ENCODE measurements around the gene CYP4F2. TPM values are rescaled to one million over a fixed set of nuclear protein-coding genes. Genes with fewer than 3 reads are reported as not detected.

The CYP4F2 gene
- total and polyA plus RNA-seq, 2 experiments from 2014 or later = not detected

DNA sequence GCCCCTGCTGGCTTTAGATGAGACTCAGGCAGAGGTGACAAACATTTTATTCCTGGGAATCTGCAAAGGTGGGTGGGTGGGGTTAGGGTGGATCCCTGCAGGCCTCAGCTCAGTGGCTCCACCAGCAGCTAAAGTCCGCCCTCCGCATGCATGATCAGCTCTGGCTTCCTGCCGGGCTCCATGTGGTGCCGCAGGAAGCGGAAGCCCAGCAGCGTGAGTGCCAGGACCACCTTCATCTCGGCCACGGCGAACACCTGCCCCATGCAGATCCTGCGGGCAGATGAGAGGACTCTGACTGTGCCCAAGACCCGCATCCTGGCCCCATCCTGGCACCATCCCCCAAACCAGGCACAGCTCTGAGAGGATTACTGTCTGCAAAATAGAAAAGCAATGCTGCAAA is 26.3 kb downstream of the CYP4F2 start:
- H3K27me3 ChIP-seq = no peaks in the 10 kb centered on the region
- TF ChIP-seq, protein P1, sequence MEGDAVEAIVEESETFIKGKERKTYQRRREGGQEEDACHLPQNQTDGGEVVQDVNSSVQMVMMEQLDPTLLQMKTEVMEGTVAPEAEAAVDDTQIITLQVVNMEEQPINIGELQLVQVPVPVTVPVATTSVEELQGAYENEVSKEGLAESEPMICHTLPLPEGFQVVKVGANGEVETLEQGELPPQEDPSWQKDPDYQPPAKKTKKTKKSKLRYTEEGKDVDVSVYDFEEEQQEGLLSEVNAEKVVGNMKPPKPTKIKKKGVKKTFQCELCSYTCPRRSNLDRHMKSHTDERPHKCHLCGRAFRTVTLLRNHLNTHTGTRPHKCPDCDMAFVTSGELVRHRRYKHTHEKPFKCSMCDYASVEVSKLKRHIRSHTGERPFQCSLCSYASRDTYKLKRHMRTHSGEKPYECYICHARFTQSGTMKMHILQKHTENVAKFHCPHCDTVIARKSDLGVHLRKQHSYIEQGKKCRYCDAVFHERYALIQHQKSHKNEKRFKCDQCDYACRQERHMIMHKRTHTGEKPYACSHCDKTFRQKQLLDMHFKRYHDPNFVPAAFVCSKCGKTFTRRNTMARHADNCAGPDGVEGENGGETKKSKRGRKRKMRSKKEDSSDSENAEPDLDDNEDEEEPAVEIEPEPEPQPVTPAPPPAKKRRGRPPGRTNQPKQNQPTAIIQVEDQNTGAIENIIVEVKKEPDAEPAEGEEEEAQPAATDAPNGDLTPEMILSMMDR (IDR thresholded peaks at IDR 0.05; ENCODE audit: low read depth, low read length) = no peak
- no peaks in the 10 kb centered on the region for H3K4me1 ChIP-seq (ENCODE audit: low read depth)
- no peak overlapping the region for H3K27ac ChIP-seq
- H3K4me3 ChIP-seq = no peak overlapping the region
- no peaks in the 10 kb centered on the region for H3K36me3 ChIP-seq
- no peaks in the 10 kb centered on the region for H3K9me3 ChIP-seq (ENCODE audit: low read depth)
- no peak for DNase-seq (ENCODE audit: low read depth in 1 of 2, low spot score in 1 of 2)

DNA sequence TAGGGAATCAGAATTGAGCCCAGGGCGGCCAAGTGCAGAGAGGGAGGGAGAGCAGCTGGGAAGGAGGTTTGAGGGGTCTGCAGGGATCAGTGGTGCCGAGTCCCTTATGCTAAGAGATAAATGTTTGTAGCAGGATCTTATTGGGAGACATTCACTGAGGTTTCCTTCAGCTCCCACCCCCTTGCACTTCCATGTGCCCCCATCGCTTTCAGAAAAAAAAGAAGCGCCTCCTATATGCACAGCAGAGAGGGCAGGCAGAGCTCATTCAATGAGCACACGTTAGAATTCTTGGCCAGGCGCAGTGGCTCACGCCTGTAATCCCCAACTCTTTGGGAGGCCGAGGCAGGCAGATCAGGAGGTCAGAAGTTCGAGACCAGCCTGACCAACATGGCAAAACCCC is 28.0 kb downstream of the CYP4F2 start:
- H3K9me3 ChIP-seq (ENCODE audit: low read depth) = no peaks in the 10 kb centered on the region

DNA sequence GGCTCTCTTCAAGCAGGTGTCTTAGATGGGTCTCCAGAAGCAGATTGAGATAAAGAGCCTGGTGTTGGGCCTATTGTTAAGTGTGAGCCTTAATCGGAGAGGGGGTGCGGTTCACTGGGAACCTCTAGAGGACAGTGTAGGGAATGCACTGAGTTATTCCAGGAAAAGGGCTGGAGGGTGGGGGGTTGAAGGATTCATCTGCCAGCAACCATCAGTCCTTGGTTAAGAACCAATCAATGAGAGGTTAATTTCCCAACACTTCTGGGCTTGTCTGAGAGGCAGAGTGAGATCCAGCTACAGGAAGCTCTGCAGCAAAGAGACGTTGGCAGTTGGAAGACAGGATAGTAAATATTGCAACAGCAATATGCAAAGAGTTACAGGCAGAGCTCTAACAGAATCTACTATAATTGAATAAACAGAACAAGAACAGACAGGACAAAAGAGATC is 28.7 kb downstream of the CYP4F2 start:
- TF ChIP-seq, protein P1 (IDR thresholded peaks at IDR 0.05; ENCODE audit: low read depth, low read length) = peak; percentile 63
- Histone ChIP-seq H3K27ac (no peak overlapping the region), H3K4me1 (ENCODE audit: low read depth) (no peaks in the 10 kb centered on the region), H3K27me3 (no peaks in the 10 kb centered on the region), H3K4me3 (no peak overlapping the region), H3K36me3 (no peaks in the 10 kb centered on the region), H3K9me3 (ENCODE audit: low read depth) (no peaks in the 10 kb centered on the region)
- peak in 1 of 2 donors; percentile 48 for DNase-seq (ENCODE audit: low read depth in 1 of 2, low spot score in 1 of 2)

More for the DNA sequence above, 28.0 kb downstream of the CYP4F2 start:
- no peaks in the 10 kb centered on the region for H3K4me1 ChIP-seq (ENCODE audit: low read depth)
- no peak overlapping the region for H3K4me3 ChIP-seq
- no peak overlapping the region for H3K27ac ChIP-seq
- DNase-seq (ENCODE audit: low read depth in 1 of 2, low spot score in 1 of 2) = no peak
- H3K27me3 ChIP-seq = no peaks in the 10 kb centered on the region
- TF ChIP-seq, protein P1 (IDR thresholded peaks at IDR 0.05; ENCODE audit: low read depth, low read length) = no peak
- no peaks in the 10 kb centered on the region for H3K36me3 ChIP-seq

DNA sequence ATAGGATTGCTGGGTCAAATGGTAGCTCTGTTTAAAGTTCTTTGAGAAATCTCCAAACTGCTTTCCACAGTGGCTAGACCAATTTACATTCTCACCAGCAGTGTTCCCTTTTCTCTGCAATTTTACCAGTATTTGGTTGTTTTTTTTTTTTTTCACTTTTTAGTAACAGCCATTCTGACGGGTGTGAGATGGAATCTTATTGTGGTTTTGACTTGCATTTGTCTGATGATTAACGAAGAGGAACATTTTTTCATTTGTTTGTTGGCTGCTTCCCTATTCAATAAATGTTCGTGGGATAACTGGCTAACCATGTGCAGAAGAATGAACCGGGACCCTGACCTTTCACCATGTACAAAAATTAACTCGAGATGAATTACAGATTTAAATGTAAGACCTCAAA is 31.2 kb downstream of the CYP4F2 start:
- H3K36me3 ChIP-seq = no peaks in the 10 kb centered on the region
- H3K27ac ChIP-seq = no peak overlapping the region
- H3K27me3 ChIP-seq = no peaks in the 10 kb centered on the region
- no peaks in the 10 kb centered on the region for H3K4me1 ChIP-seq (ENCODE audit: low read depth)
- no peaks in the 10 kb centered on the region for H3K9me3 ChIP-seq (ENCODE audit: low read depth)
- no peak overlapping the region for H3K4me3 ChIP-seq
- DNase-seq (ENCODE audit: low read depth in 1 of 2, low spot score in 1 of 2) = no peak
- TF ChIP-seq, protein P1 (IDR thresholded peaks at IDR 0.05; ENCODE audit: low read depth, low read length) = no peak

DNA sequence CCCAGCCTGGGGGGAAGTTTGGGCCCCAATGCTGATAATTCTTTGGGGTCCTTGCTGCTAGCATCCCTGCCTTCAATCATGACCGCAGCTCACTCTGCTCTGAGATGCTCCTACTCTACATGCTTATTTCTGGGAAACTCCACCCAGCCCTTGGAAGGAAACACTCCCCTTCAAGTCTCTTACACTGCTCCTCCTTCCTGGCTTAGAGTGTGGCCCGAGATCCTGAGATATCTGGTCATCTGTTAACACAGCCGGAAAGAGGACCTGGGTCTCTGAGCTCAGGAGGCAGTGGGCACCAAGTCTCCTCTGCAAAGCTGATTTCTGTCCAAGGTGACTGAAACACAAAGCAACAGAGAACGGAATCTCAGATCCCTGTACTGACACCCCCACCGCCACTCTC is 33.0 kb downstream of the CYP4F2 start:
- DNase-seq (ENCODE audit: low read depth in 1 of 2, low spot score in 1 of 2) = no peak
- Histone ChIP-seq H3K27ac (no peak overlapping the region), H3K4me3 (no peak overlapping the region), H3K4me1 (ENCODE audit: low read depth) (no peaks in the 10 kb centered on the region), H3K9me3 (ENCODE audit: low read depth) (no peaks in the 10 kb centered on the region), H3K27me3 (no peaks in the 10 kb centered on the region), H3K36me3 (no peaks in the 10 kb centered on the region)
- TF ChIP-seq, protein P1 (IDR thresholded peaks at IDR 0.05; ENCODE audit: low read depth, low read length) = no peak

DNA sequence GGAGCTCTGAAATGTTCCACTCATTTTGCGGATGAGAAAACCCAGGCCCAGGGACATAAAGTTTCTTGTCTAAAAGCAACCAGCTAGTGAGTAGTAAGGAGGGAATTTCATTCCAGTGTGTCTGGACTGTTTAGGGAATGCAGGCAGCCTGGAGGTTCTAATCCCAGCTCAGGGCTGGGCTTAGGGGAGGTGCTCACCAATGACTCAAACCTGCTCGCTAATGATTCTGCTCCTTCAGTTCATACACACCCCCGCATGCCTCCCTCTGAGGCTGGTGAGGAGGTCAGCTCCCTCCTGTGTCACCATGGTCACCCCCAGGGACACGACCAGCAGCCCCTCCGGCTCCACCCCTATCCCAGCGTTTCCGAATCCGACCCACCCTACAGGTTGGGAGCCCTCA is 34.6 kb downstream of the CYP4F2 start:
- Histone ChIP-seq H3K4me1 (ENCODE audit: low read depth) (no peaks in the 10 kb centered on the region), H3K27ac (no peak overlapping the region), H3K27me3 (no peaks in the 10 kb centered on the region), H3K36me3 (no peaks in the 10 kb centered on the region), H3K9me3 (ENCODE audit: low read depth) (no peaks in the 10 kb centered on the region), H3K4me3 (no peak overlapping the region)
- DNase-seq (ENCODE audit: low read depth in 1 of 2, low spot score in 1 of 2) = no peak
- TF ChIP-seq, protein P1 (IDR thresholded peaks at IDR 0.05; ENCODE audit: low read depth, low read length) = no peak

Data from cardiac muscle cell (in vitro differentiated cells and primary cell).